HL-60/S4 treated with phorbol 12-myristate 13-acetate at 8.2 ng/mL for 4 days and 3 days (cell line): ENCODE data around the gene LPP.

ENCODE experiments used
- in situ Hi-C: fragments of 300-500 bp; cut with MboI; formaldehyde crosslinking; loops from 2 replicates; pipeline ENCODE4 v1.15.0; 2022; ENCODE audit warnings: low sequenced_read_pairs

Gene LPP

GRCh38 chr3:188503647-188504046 is 349.7 kb downstream of the LPP start:
- in situ Hi-C loops: no loop called here

GRCh38 chr3:188505151-188505550 is 351.2 kb downstream of the LPP start:
- in situ Hi-C loops: no loop called here

- in situ Hi-C loops: no loop called here
Observed at GRCh38 chr3:188505911-188506310, 352.0 kb downstream of the LPP start.

- in situ Hi-C loops: no loop called here
Observed at GRCh38 chr3:188506446-188506845, 352.5 kb downstream of the LPP start.

- in situ Hi-C loops: no loop called here
Observed at GRCh38 chr3:188507244-188507720, 353.3 kb downstream of the LPP start.

- in situ Hi-C loops: no loop called here
Observed at GRCh38 chr3:188508454-188508853, 354.5 kb downstream of the LPP start.

- in situ Hi-C loops: no loop called here
Observed at GRCh38 chr3:188509316-188509715, 355.4 kb downstream of the LPP start.

- in situ Hi-C loops: no loop called here
Observed at GRCh38 chr3:188510366-188510765, 356.4 kb downstream of the LPP start.

GRCh38 chr3:188513662-188514328 is 359.8 kb downstream of the LPP start:
- in situ Hi-C loops: no loop called here

- in situ Hi-C loops: no loop called here
Observed at GRCh38 chr3:188516515-188516914, 362.6 kb downstream of the LPP start.

- in situ Hi-C loops: no loop called here
Observed at GRCh38 chr3:188518416-188518815, 364.5 kb downstream of the LPP start.

GRCh38 chr3:188518835-188519452 is 365.0 kb downstream of the LPP start:
- in situ Hi-C loops: no loop called here

GRCh38 chr3:188520466-188520865 is 366.5 kb downstream of the LPP start:
- in situ Hi-C loops: no loop called here

- in situ Hi-C loops: no loop called here
Observed at GRCh38 chr3:188522115-188522514, 368.2 kb downstream of the LPP start.

- in situ Hi-C loops: no loop called here
Observed at GRCh38 chr3:188523291-188523690, 369.3 kb downstream of the LPP start.

- in situ Hi-C loops: no loop called here
Observed at GRCh38 chr3:188524052-188524451, 370.1 kb downstream of the LPP start.

- in situ Hi-C loops: no loop called here
Observed at GRCh38 chr3:188526057-188526456, 372.1 kb downstream of the LPP start.

- in situ Hi-C loops: no loop called here
Observed at GRCh38 chr3:188527389-188527788, 373.4 kb downstream of the LPP start.

GRCh38 chr3:188528396-188528795 is 374.4 kb downstream of the LPP start:
- in situ Hi-C loops: no loop called here

GRCh38 chr3:188529228-188529627 is 375.3 kb downstream of the LPP start:
- in situ Hi-C loops: no loop called here

GRCh38 chr3:188530226-188530625 is 376.3 kb downstream of the LPP start:
- in situ Hi-C loops: no loop called here

- in situ Hi-C loops: no loop called here
Observed at GRCh38 chr3:188531210-188531609, 377.3 kb downstream of the LPP start.

GRCh38 chr3:188533172-188533571 is 379.2 kb downstream of the LPP start:
- in situ Hi-C loops: no loop called here
